Mesenchymal stem cell (in vitro differentiated cells and primary cell): ENCODE results near the gene ZNF350.

Experiments used
- DNase-seq: peaks from one replicate; pipeline ENCODE4 v3.0.0-alpha.2; 2013
- H2AFZ ChIP-seq: one replicate; pipeline ENCODE4 v1.6.1; 2013; ENCODE audit warnings: low read depth, mild to moderate bottlenecking, control low read depth, inconsistent platforms, low read length, moderate library complexity
- H2AK5ac ChIP-seq: 2 replicates; pipeline ENCODE4 v1.6.1; 2013; ENCODE audit warnings: low read length, moderate library complexity, mild to moderate bottlenecking, inconsistent platforms; ENCODE audit not compliant: severe bottlenecking
- H2BK120ac ChIP-seq: one replicate; pipeline ENCODE4 v1.6.1; 2013; ENCODE audit warnings: low read depth, mild to moderate bottlenecking, inconsistent platforms, low read length, moderate library complexity
- H2BK12ac ChIP-seq, 2 experiments: one replicate each; pipeline ENCODE4 v1.6.1; 2013; ENCODE audit warnings: inconsistent platforms in 2 of 2, low read length in 2 of 2, mild to moderate bottlenecking in 2 of 2, moderate library complexity in 2 of 2, control low read depth in 1 of 2
- H2BK15ac ChIP-seq: one replicate; pipeline ENCODE4 v1.6.1; 2013; ENCODE audit warnings: mild to moderate bottlenecking, low read depth, inconsistent platforms; ENCODE audit not compliant: poor library complexity, severe bottlenecking
- H2BK5ac ChIP-seq: 2 replicates; pipeline ENCODE4 v1.6.1; 2013; ENCODE audit warnings: low read depth, mild to moderate bottlenecking, low read length, control low read depth, inconsistent platforms; ENCODE audit not compliant: poor library complexity, severe bottlenecking
- H3K14ac ChIP-seq, 2 experiments: one replicate each; pipeline ENCODE4 v1.6.1; 2013; ENCODE audit warnings: inconsistent platforms in 2 of 2, low read length in 2 of 2, control low read depth in 1 of 2, mild to moderate bottlenecking in 1 of 2, moderate library complexity in 1 of 2
- H3K18ac ChIP-seq, 2 experiments: one replicate each; pipeline ENCODE4 v1.6.1; 2013; ENCODE audit warnings: inconsistent platforms in 2 of 2, low read length in 2 of 2, control low read depth in 1 of 2, low read depth in 1 of 2, mild to moderate bottlenecking in 1 of 2
- H3K23ac ChIP-seq, 2 experiments: one replicate each; pipeline ENCODE4 v1.6.1; 2013; ENCODE audit warnings: inconsistent platforms in 2 of 2, low read length in 2 of 2, mild to moderate bottlenecking in 2 of 2, moderate library complexity in 2 of 2, control low read depth in 1 of 2
- H3K27ac ChIP-seq: 2 replicates; pipeline ENCODE4 v1.5.1; 2013; ENCODE audit warnings: mild to moderate bottlenecking, moderate library complexity, low read length, control low read depth, inconsistent platforms; ENCODE audit not compliant: poor library complexity, severe bottlenecking
- H3K27me3 ChIP-seq, 2 experiments: 2 replicates each; pipeline versions ENCODE4 v1.6.1 to v1.7.0; 2013; ENCODE audit warnings: low read length in 2 of 2, mild to moderate bottlenecking in 2 of 2, moderate library complexity in 2 of 2, control low read depth in 1 of 2, inconsistent platforms in 1 of 2; ENCODE audit not compliant: control insufficient read depth in 1 of 2, insufficient read depth in 1 of 2
- H3K36me3 ChIP-seq, 2 experiments: 2 replicates each; pipeline versions ENCODE4 v1.6.1 to v1.7.0; 2013; ENCODE audit warnings: low read length in 2 of 2, control low read depth in 1 of 2, inconsistent platforms in 1 of 2, low read depth in 1 of 2, mild to moderate bottlenecking in 1 of 2; ENCODE audit not compliant: insufficient read depth in 2 of 2, control insufficient read depth in 1 of 2
- H3K4ac ChIP-seq, 2 experiments: one replicate each; pipeline ENCODE4 v1.6.1; 2013; ENCODE audit warnings: inconsistent platforms in 2 of 2, low read length in 2 of 2, mild to moderate bottlenecking in 2 of 2, moderate library complexity in 2 of 2, control low read depth in 1 of 2, low read depth in 1 of 2
- H3K4me1 ChIP-seq: 2 replicates; pipeline ENCODE4 v1.6.1; 2013; ENCODE audit warnings: low read depth, low read length, control low read depth; ENCODE audit not compliant: control insufficient read depth, insufficient read depth
- H3K4me2 ChIP-seq: 2 replicates; pipeline ENCODE4 v1.6.1; 2013; ENCODE audit warnings: low read length, mild to moderate bottlenecking, inconsistent platforms; ENCODE audit not compliant: poor library complexity, severe bottlenecking
- H3K4me3 ChIP-seq, 2 experiments: 2 replicates each; pipeline versions ENCODE4 v1.5.1 to v1.7.0; 2013; ENCODE audit warnings: low read length in 2 of 2, mild to moderate bottlenecking in 2 of 2, control low read depth in 1 of 2, low read depth in 1 of 2; ENCODE audit not compliant: insufficient read depth in 1 of 2
- H3K79me1 ChIP-seq: replicated peaks from 2 replicates; pipeline ENCODE4 v1.6.1; 2013; ENCODE audit warnings: mild to moderate bottlenecking, control low read depth, low read length, inconsistent platforms; ENCODE audit not compliant: poor library complexity, severe bottlenecking
- H3K9ac ChIP-seq: 2 replicates; pipeline ENCODE4 v1.7.0; 2013; ENCODE audit warnings: mild to moderate bottlenecking, low read length, moderate library complexity
- H3K9me3 ChIP-seq: 2 replicates; pipeline ENCODE4 v1.7.0; 2013; ENCODE audit warnings: mild to moderate bottlenecking, low read length; ENCODE audit not compliant: control insufficient read depth
- H4K8ac ChIP-seq: one replicate; pipeline ENCODE4 v1.6.1; 2013; ENCODE audit warnings: inconsistent platforms, mild to moderate bottlenecking, low read length, moderate library complexity
- H4K91ac ChIP-seq: one replicate; pipeline ENCODE4 v1.6.1; 2013; ENCODE audit warnings: mild to moderate bottlenecking, low read length, inconsistent platforms
- WGBS: methylation state at CpG from one replicate; pipeline ENCODE4 v1.1.7; 2013; ENCODE audit warnings: mixed read lengths; 5-methylcytosine and 5-hydroxymethylcytosine counted together

Gene ZNF350

GRCh38 chr19:51980116-51980736 is 6.4 kb downstream of the ZNF350 start:
- H4K8ac ChIP-seq: no peak overlapping the region
- H3K4ac ChIP-seq: no peak overlapping the region
- H3K9ac ChIP-seq: no peak overlapping the region
- no peak overlapping the region for H3K27ac ChIP-seq
- H3K23ac ChIP-seq: no peak overlapping the region
- H2BK12ac ChIP-seq: no peak overlapping the region
- peaks cover 24 to 40% of the 10 kb centered on the region in 2 experiments for H3K36me3 ChIP-seq
- no peak overlapping the region for H2BK5ac ChIP-seq
- DNase-seq: no peak
- H3K79me1 ChIP-seq: peaks cover 40% of the 10 kb centered on the region
- no peak overlapping the region for H2AK5ac ChIP-seq
- no peaks in the 10 kb centered on the region for H3K4me1 ChIP-seq
- no peaks in the 10 kb centered on the region for H3K27me3 ChIP-seq
- peaks cover 95% of the 10 kb centered on the region for H3K9me3 ChIP-seq
- H2BK120ac ChIP-seq: no peak overlapping the region
- H4K91ac ChIP-seq: no peak overlapping the region
- no peak overlapping the region for H3K4me2 ChIP-seq
- no peak overlapping the region for H3K14ac ChIP-seq
- no peak overlapping the region for H3K18ac ChIP-seq
- H2AFZ ChIP-seq: no peak overlapping the region
- no peak overlapping the region for H2BK15ac ChIP-seq
- H3K4me3 ChIP-seq: no peak overlapping the region
- 91% methylated on average over 4 of the region's 6 CpGs for WGBS

DNA sequence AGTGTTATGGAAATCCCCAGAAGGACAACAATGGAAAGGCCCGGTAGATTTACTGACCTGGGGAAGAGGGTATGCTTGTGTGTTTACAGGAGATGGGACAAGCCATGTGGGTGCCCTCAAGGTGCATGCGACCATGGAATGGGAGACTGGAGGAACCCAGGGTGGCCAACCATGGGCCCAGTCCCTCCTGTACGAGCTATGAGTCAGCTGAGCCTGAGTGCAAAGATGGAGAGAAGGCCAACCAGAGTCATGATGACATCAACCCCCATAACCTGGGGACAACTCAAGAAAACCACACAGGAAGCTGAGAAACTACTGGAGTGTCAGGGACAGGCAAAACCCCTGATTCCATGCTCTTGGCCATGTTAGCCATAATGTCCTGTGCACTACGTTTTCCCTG is 7.8 kb downstream of the ZNF350 start:
- H3K9ac ChIP-seq: no peak overlapping the region
- H4K8ac ChIP-seq: no peak overlapping the region
- no peak overlapping the region for H3K18ac ChIP-seq
- no peak overlapping the region for H2BK5ac ChIP-seq
- WGBS: 93% methylated on average over 4 of the region's 4 CpGs
- peak overlapping the region in 1 of 2 experiments; percentile 30 for H3K4me3 ChIP-seq
- H3K14ac ChIP-seq: no peak overlapping the region
- peaks cover 25 to 53% of the 10 kb centered on the region in 2 experiments for H3K36me3 ChIP-seq
- no peak overlapping the region for H2BK12ac ChIP-seq
- no peak overlapping the region for H3K23ac ChIP-seq
- no peak for DNase-seq
- no peak overlapping the region for H2BK120ac ChIP-seq
- no peak overlapping the region for H3K4ac ChIP-seq
- H2BK15ac ChIP-seq: no peak overlapping the region
- no peaks in the 10 kb centered on the region for H3K4me1 ChIP-seq
- H2AFZ ChIP-seq: no peak overlapping the region
- peaks cover 43% of the 10 kb centered on the region for H3K79me1 ChIP-seq
- H3K27me3 ChIP-seq: no peaks in the 10 kb centered on the region
- peaks cover 98% of the 10 kb centered on the region for H3K9me3 ChIP-seq
- H2AK5ac ChIP-seq: no peak overlapping the region
- H3K4me2 ChIP-seq: no peak overlapping the region
- no peak overlapping the region for H3K27ac ChIP-seq
- H4K91ac ChIP-seq: no peak overlapping the region

GRCh38 chr19:51977346-51977745 is 9.3 kb downstream of the ZNF350 start:
- DNase-seq: no peak
- H2BK120ac ChIP-seq: no peak overlapping the region
- no peak overlapping the region for H3K23ac ChIP-seq
- H3K9me3 ChIP-seq: peaks cover 99% of the 10 kb centered on the region
- H4K91ac ChIP-seq: no peak overlapping the region
- no peak overlapping the region for H3K18ac ChIP-seq
- WGBS: 94% methylated on average over 7 of the region's 7 CpGs
- H2BK15ac ChIP-seq: no peak overlapping the region
- H2AFZ ChIP-seq: no peak overlapping the region
- H3K4me3 ChIP-seq: peak overlapping the region in 1 of 2 experiments; percentile 24
- H3K9ac ChIP-seq: no peak overlapping the region
- H2BK12ac ChIP-seq: no peak overlapping the region
- no peak overlapping the region for H3K27ac ChIP-seq
- H3K14ac ChIP-seq: no peak overlapping the region
- no peak overlapping the region for H3K4ac ChIP-seq
- H2BK5ac ChIP-seq: no peak overlapping the region
- H3K79me1 ChIP-seq: peaks cover 40% of the 10 kb centered on the region
- no peak overlapping the region for H2AK5ac ChIP-seq
- peaks cover 29 to 59% of the 10 kb centered on the region in 2 experiments for H3K36me3 ChIP-seq
- no peaks in the 10 kb centered on the region for H3K27me3 ChIP-seq
- no peaks in the 10 kb centered on the region for H3K4me1 ChIP-seq
- no peak overlapping the region for H3K4me2 ChIP-seq
- no peak overlapping the region for H4K8ac ChIP-seq

DNA sequence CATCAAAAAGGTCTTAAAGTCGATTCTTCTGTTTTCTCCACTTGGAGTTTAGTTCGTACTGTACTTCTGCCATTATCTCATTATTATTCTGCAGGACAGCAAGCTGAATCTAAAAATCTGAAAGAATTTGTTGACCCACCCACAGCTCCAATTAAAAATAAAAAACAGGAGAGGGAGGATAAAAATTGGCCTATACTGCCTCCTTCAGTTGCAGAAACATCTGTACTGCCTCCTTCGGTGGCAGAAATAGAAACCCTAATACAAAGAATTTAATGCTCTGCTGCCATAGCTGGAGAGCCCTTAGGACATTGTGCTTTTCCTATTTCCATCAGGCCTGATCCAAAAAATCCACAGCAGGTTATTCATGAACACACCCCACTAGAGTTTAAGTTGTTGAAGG is 9.8 kb downstream of the ZNF350 start:
- H2AFZ ChIP-seq: no peak overlapping the region
- H3K9ac ChIP-seq: no peak overlapping the region
- no peak overlapping the region for H3K14ac ChIP-seq
- no peak for DNase-seq
- no peak overlapping the region for H3K23ac ChIP-seq
- peak overlapping the region in 1 of 2 experiments; percentile 24 for H3K4me3 ChIP-seq
- no peak overlapping the region for H2BK15ac ChIP-seq
- no peaks in the 10 kb centered on the region for H3K4me1 ChIP-seq
- H3K4ac ChIP-seq: no peak overlapping the region
- no peak overlapping the region for H3K18ac ChIP-seq
- H2BK12ac ChIP-seq: no peak overlapping the region
- no peak overlapping the region for H3K27ac ChIP-seq
- H2BK5ac ChIP-seq: no peak overlapping the region
- H2AK5ac ChIP-seq: no peak overlapping the region
- H3K27me3 ChIP-seq: no peaks in the 10 kb centered on the region
- H3K79me1 ChIP-seq: peaks cover 40% of the 10 kb centered on the region
- H4K91ac ChIP-seq: no peak overlapping the region
- no peak overlapping the region for H4K8ac ChIP-seq
- no peak overlapping the region for H3K4me2 ChIP-seq
- no peak overlapping the region for H2BK120ac ChIP-seq
- WGBS: 94% methylated on average over 2 of the region's 3 CpGs
- peaks cover 99% of the 10 kb centered on the region for H3K9me3 ChIP-seq
- H3K36me3 ChIP-seq: peaks cover 29 to 64% of the 10 kb centered on the region in 2 experiments
